Mammary epithelial cell (primary cell): ENCODE results near the gene HUNK.

ENCODE experiments used
- CTCF ChIP-seq, 2 donors: IDR thresholded peaks in 1 of 2; conservative IDR thresholded peaks in 1 of 2; 2 replicates each; pipeline ENCODE4 v1.5.1; 2011 to 2012; ENCODE audit warnings: inconsistent platforms in 2 of 2, low read length in 2 of 2, mild to moderate bottlenecking in 2 of 2, control low read depth in 1 of 2, low read depth in 1 of 2; ENCODE audit not compliant: insufficient read depth in 1 of 2; ENCODE audit errors: extremely low read depth in 1 of 2
- EZH2 ChIP-seq: IDR thresholded peaks from 2 replicates; pipeline ENCODE4 v1.6.1; 2012; ENCODE audit warnings: low read length, inconsistent platforms, borderline replicate concordance

DNA sequence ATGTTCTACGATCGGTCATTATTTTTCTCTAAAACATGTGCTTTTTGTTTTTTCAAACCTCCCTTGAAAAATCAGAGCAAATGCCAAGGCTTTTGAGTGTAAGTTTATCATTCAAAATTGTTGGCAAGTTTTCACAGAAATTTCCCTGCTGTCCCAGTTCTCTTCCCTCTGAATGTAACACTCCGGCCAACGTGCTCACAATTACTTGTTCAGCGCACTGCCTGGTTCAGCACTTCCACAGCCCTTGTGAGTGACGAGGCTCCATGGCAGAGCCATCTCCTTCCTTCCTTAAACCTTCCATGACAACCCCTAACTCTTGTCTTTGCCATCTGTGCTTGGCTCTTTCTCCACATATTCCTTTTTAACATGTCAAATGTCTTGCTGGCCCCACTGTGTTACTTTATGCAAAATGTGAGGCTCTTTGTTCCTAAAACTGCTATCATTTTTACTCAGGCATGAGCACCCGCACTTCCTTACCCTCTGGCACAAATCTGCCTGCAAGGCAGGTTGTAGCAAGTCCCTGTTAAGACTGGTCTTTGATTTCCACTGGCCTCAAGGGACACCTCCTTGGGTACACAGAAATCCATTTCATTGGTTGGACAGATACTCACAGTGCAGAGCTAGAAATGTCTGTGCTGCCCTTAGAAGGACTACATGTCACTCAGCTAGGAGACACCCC lies 142.8 kb downstream of the HUNK start:
- TF ChIP-seq EZH2 = no peak
- no peak for TF ChIP-seq CTCF (conservative IDR thresholded peaks at IDR 0.05 in 1 of 2, IDR thresholded peaks at IDR 0.05 in 1 of 2; ENCODE audit: extremely low read depth in 1 of 2, insufficient read depth in 1 of 2, low read depth in 1 of 2, low read length in 2 of 2)
